H9 (cell line): ENCODE results near the gene FAM174B. TPM values are rescaled to one million over a fixed set of nuclear protein-coding genes. Genes with fewer than 3 reads are reported as not detected.

Source experiments
- DNase-seq: peaks from one replicate; pipeline ENCODE4 v3.0.0-alpha.2; 2017
- H2AFZ ChIP-seq: one replicate; pipeline ENCODE4 v1.6.1; 2013; ENCODE audit warnings: mild to moderate bottlenecking, low read length, control low read depth, moderate library complexity
- H2AK5ac ChIP-seq: 2 replicates; pipeline ENCODE4 v1.6.1; 2013; ENCODE audit warnings: low read length, control low read depth, mixed read lengths; ENCODE audit not compliant: insufficient read length
- H2BK120ac ChIP-seq: one replicate; pipeline ENCODE4 v1.6.1; 2013; ENCODE audit warnings: low read depth, mild to moderate bottlenecking, low read length, control low read depth, inconsistent platforms; ENCODE audit not compliant: poor library complexity, severe bottlenecking
- H2BK12ac ChIP-seq: 2 replicates; pipeline ENCODE4 v1.6.1; 2013; ENCODE audit warnings: low read length, control low read depth, mixed read lengths, low read depth; ENCODE audit not compliant: insufficient read length
- H2BK15ac ChIP-seq: 2 replicates; pipeline ENCODE4 v1.6.1; 2013; ENCODE audit warnings: low read depth, low read length, control low read depth
- H2BK20ac ChIP-seq: one replicate; pipeline ENCODE4 v1.6.1; 2013; ENCODE audit warnings: low read depth, mild to moderate bottlenecking, low read length, control low read depth, inconsistent platforms; ENCODE audit not compliant: poor library complexity, severe bottlenecking
- H2BK5ac ChIP-seq: 2 replicates; pipeline ENCODE4 v1.6.1; 2013; ENCODE audit warnings: low read length, control low read depth, mixed read lengths; ENCODE audit not compliant: insufficient read length
- H3K14ac ChIP-seq: 2 replicates; pipeline ENCODE4 v1.6.1; 2013; ENCODE audit warnings: low read length, control low read depth; ENCODE audit not compliant: insufficient read depth
- H3K18ac ChIP-seq: 2 replicates; pipeline ENCODE4 v1.6.1; 2013; ENCODE audit warnings: low read depth, mild to moderate bottlenecking, mixed read lengths, low read length, control low read depth; ENCODE audit not compliant: insufficient read length
- H3K23ac ChIP-seq: 2 replicates; pipeline ENCODE4 v1.6.1; 2013; ENCODE audit warnings: low read length, control low read depth, mixed read lengths, low read depth; ENCODE audit not compliant: insufficient read length
- H3K23me2 ChIP-seq: 2 replicates; pipeline ENCODE4 v1.6.1; 2013; ENCODE audit warnings: low read depth, mild to moderate bottlenecking, mixed read lengths, low read length, control low read depth; ENCODE audit not compliant: insufficient read length, poor library complexity, severe bottlenecking
- H3K27ac ChIP-seq: 2 replicates; pipeline ENCODE4 v1.5.1; 2013; ENCODE audit warnings: low read length, control low read depth, mixed read lengths, low read depth; ENCODE audit not compliant: insufficient read length
- H3K27me3 ChIP-seq: 2 replicates; pipeline ENCODE4 v1.6.1; 2013; ENCODE audit warnings: low read length, control low read depth, inconsistent platforms; ENCODE audit not compliant: insufficient read depth
- H3K4ac ChIP-seq: 2 replicates; pipeline ENCODE4 v1.6.1; 2013; ENCODE audit warnings: low read depth, mild to moderate bottlenecking, control low read depth, inconsistent platforms, low read length, moderate library complexity
- H3K4me1 ChIP-seq: 2 replicates; pipeline ENCODE4 v1.6.1; 2013; ENCODE audit warnings: low read length, control low read depth, inconsistent platforms; ENCODE audit not compliant: insufficient read depth
- H3K4me2 ChIP-seq: 2 replicates; pipeline ENCODE4 v1.6.1; 2013; ENCODE audit warnings: low read length, control low read depth, mixed read lengths; ENCODE audit not compliant: insufficient read length, insufficient read depth
- H3K56ac ChIP-seq: 2 replicates; pipeline ENCODE4 v1.6.1; 2013; ENCODE audit warnings: low read depth, mild to moderate bottlenecking, mixed read lengths, low read length, control low read depth; ENCODE audit not compliant: insufficient read length
- H3K79me1 ChIP-seq: 2 replicates; pipeline ENCODE4 v1.6.1; 2013; ENCODE audit warnings: low read depth, mild to moderate bottlenecking, moderate library complexity, low read length, control low read depth, inconsistent platforms; ENCODE audit not compliant: insufficient read depth, poor library complexity, severe bottlenecking
- H3K79me2 ChIP-seq: 2 replicates; pipeline ENCODE4 v1.6.1; 2013; ENCODE audit warnings: low read length, control low read depth, inconsistent platforms; ENCODE audit not compliant: insufficient read depth
- H3K9ac ChIP-seq: 2 replicates; pipeline ENCODE4 v1.6.1; 2013; ENCODE audit warnings: low read length, control low read depth, mixed read lengths; ENCODE audit not compliant: insufficient read length; ENCODE audit errors: extremely low read depth
- H3K9me3 ChIP-seq: one replicate; pipeline ENCODE4 v1.6.1; 2013; ENCODE audit warnings: low read depth, low read length, inconsistent platforms; ENCODE audit not compliant: control insufficient read depth
- H3T11ph ChIP-seq: one replicate; pipeline ENCODE4 v1.6.1; 2013; ENCODE audit warnings: mild to moderate bottlenecking, low read length, control low read depth, inconsistent platforms
- H4K20me1 ChIP-seq: one replicate; pipeline ENCODE4 v1.6.1; 2013; ENCODE audit not compliant: control insufficient read depth, insufficient read length, insufficient read depth
- H4K5ac ChIP-seq: 2 replicates; pipeline ENCODE4 v1.6.1; 2013; ENCODE audit warnings: low read depth, mild to moderate bottlenecking, mixed read lengths, low read length, control low read depth; ENCODE audit not compliant: insufficient read length
- H4K8ac ChIP-seq: replicated peaks from 2 replicates; pipeline ENCODE4 v1.6.1; 2013; ENCODE audit warnings: low read length, control low read depth, mixed read lengths, low read depth; ENCODE audit not compliant: insufficient read length
- H4K91ac ChIP-seq: 2 replicates; pipeline ENCODE4 v1.6.1; 2013; ENCODE audit warnings: low read depth, mild to moderate bottlenecking, moderate library complexity, mixed read lengths, low read length, control low read depth; ENCODE audit not compliant: insufficient read length
- H3K27ac Mint-ChIP-seq, 3 experiments: 2 replicates in 2 of 3; 3 replicates in 1 of 3; pipeline ENCODE4 v1.8.0; 2020 to 2021; ENCODE audit warnings: mixed read lengths in 3 of 3, mild to moderate bottlenecking in 1 of 3, moderate library complexity in 1 of 3
- H3K27me3 Mint-ChIP-seq: 2 replicates; pipeline ENCODE4 v1.8.0; 2021; ENCODE audit warnings: low read depth, mild to moderate bottlenecking, moderate library complexity, mixed read lengths
- H3K36me3 Mint-ChIP-seq, 3 experiments: 2 replicates in 2 of 3; 3 replicates in 1 of 3; pipeline ENCODE4 v1.8.0; 2020 to 2021; ENCODE audit warnings: low read depth in 3 of 3, mixed read lengths in 3 of 3; ENCODE audit not compliant: insufficient read depth in 1 of 3
- H3K4me1 Mint-ChIP-seq, 2 experiments: 2 replicates each; pipeline ENCODE4 v1.8.0; 2020; ENCODE audit warnings: mixed read lengths in 2 of 2
- H3K4me3 Mint-ChIP-seq, 2 experiments: 2 replicates in 1 of 2; 3 replicates in 1 of 2; pipeline ENCODE4 v1.8.0; 2020 to 2021; ENCODE audit warnings: mild to moderate bottlenecking in 2 of 2, mixed read lengths in 2 of 2, moderate library complexity in 1 of 2
- H3K9me3 Mint-ChIP-seq, 2 experiments: 2 replicates in 1 of 2; 3 replicates in 1 of 2; pipeline ENCODE4 v1.8.0; 2020; ENCODE audit warnings: mild to moderate bottlenecking in 2 of 2, mixed read lengths in 2 of 2, moderate library complexity in 1 of 2
- CTCF ChIP-seq: fragments of 200-600 bp; sonication (generic); conservative IDR thresholded peaks from 3 replicates; pipeline ENCODE4 v1.8.0; 2021; ENCODE audit warnings: antibody characterized with exemption, mild to moderate bottlenecking
- WGBS: extraction: QIAGEN DNeasy Blood & Tissue Kit; methylation state at CpG from one replicate; pipeline ENCODE4 v1.1.7; 2013; ENCODE audit warnings: missing lambda C conversion rate, low lambda C conversion rate, mixed read lengths; ENCODE audit not compliant: insufficient read length; ENCODE audit errors: extremely low coverage; 5-methylcytosine and 5-hydroxymethylcytosine counted together
- total RNA-seq: library from RNA; stranded (reverse); gene quantifications from 2 replicates; pipeline ENCODE4 v1.2.1, GENCODE V29; 2021

Gene FAM174B
- total RNA-seq, 1 experiment from 2014 or later, result 38.0 TPM

DNA sequence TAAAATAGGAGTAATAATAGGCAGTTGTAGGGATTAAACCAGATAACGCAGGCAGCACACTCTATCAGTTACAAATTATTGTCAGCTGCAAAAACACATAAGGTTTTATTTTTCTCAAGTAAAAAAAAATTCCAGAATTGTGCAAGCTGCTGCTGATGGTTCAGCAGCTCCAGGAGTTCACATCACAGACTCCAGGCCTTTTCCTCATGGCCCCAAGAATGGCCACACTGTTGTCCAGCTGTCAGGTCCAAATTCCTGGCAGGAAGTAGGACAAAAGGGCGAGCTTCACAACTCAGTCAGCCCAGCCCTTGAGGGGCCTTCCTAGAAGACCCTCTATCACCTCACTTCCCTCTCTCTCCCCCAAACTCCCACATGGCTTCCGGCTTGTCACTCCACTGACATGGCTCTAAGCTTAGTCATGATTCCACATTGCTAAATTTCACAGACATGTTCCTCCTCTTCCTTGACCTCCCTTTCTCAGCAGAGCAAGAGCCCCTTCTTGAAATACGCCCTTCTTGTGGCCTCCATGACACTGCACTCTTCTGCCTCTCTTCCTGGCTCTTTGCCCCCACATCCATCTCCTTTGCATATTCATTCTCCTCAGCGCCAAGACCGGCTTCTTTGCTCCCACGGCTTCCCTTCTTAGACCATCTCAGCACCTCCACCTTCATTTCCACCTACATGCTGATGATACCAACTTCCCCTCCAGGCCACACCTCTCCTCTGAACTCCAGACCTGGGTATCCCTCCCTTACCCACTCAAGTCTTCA is 27.4 kb upstream of the FAM174B start:
- Histone ChIP-seq H3K23me2 (no peaks in the 10 kb centered on the region), H3K14ac (no peak overlapping the region), H3K27ac (no peak overlapping the region), H2AFZ (no peak overlapping the region), H2BK5ac (no peak overlapping the region), H3K9ac (no peak overlapping the region), H3K27me3 (no peaks in the 10 kb centered on the region), H3K4me2 (no peak overlapping the region), H3K4ac (no peak overlapping the region), H4K5ac (no peak overlapping the region), H3K56ac (no peak overlapping the region), H4K91ac (no peak overlapping the region), H4K20me1 (no peaks in the 10 kb centered on the region), H2BK120ac (no peak overlapping the region), H3K79me1 (no peaks in the 10 kb centered on the region), H3K18ac (no peak overlapping the region), H3K4me1 (no peaks in the 10 kb centered on the region), H3T11ph (no peak overlapping the region), H2BK15ac (no peak overlapping the region), H3K9me3 (no peaks in the 10 kb centered on the region), H2BK20ac (no peak overlapping the region), H3K79me2 (no peaks in the 10 kb centered on the region), H2AK5ac (no peak overlapping the region), H3K23ac (no peak overlapping the region), H4K8ac (no peak overlapping the region), H2BK12ac (no peak overlapping the region)
- no peak for DNase-seq
- Mint-ChIP-seq H3K4me1 (peaks cover 7 to 15% of the 10 kb centered on the region in 2 experiments), H3K27me3 (peaks cover 5% of the 10 kb centered on the region), H3K27ac (no peak overlapping the region), H3K9me3 (peaks cover 2% of the 10 kb centered on the region in 2 experiments), H3K36me3 (peaks cover under 1 to 2% (median 1%) of the 10 kb centered on the region in 3 experiments; a peak in 6 of 7 replicates), H3K4me3 (no peak overlapping the region)
- no peak for TF ChIP-seq CTCF
- WGBS, result no CpG with 5 or more reads among the region's 7 CpGs
